Aortic smooth muscle cell (primary cell): ENCODE results near the gene PTCD1. TPM values are rescaled to one million over a fixed set of nuclear protein-coding genes. Genes with fewer than 3 reads are reported as not detected.

ENCODE experiments used
- total RNA-seq: library from RNA; depleted of rRNA; stranded (reverse); fragments of >200 nt; gene quantifications from 2 replicates; pipeline ENCODE4 v1.2.3, GENCODE V29; 2014

Gene PTCD1, protein sequence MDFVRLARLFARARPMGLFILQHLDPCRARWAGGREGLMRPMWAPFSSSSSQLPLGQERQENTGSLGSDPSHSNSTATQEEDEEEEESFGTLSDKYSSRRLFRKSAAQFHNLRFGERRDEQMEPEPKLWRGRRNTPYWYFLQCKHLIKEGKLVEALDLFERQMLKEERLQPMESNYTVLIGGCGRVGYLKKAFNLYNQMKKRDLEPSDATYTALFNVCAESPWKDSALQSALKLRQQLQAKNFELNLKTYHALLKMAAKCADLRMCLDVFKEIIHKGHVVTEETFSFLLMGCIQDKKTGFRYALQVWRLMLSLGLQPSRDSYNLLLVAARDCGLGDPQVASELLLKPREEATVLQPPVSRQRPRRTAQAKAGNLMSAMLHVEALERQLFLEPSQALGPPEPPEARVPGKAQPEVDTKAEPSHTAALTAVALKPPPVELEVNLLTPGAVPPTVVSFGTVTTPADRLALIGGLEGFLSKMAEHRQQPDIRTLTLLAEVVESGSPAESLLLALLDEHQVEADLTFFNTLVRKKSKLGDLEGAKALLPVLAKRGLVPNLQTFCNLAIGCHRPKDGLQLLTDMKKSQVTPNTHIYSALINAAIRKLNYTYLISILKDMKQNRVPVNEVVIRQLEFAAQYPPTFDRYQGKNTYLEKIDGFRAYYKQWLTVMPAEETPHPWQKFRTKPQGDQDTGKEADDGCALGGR
- total RNA-seq: 5.0 and 6.7 TPM in 2 replicates

DNA sequence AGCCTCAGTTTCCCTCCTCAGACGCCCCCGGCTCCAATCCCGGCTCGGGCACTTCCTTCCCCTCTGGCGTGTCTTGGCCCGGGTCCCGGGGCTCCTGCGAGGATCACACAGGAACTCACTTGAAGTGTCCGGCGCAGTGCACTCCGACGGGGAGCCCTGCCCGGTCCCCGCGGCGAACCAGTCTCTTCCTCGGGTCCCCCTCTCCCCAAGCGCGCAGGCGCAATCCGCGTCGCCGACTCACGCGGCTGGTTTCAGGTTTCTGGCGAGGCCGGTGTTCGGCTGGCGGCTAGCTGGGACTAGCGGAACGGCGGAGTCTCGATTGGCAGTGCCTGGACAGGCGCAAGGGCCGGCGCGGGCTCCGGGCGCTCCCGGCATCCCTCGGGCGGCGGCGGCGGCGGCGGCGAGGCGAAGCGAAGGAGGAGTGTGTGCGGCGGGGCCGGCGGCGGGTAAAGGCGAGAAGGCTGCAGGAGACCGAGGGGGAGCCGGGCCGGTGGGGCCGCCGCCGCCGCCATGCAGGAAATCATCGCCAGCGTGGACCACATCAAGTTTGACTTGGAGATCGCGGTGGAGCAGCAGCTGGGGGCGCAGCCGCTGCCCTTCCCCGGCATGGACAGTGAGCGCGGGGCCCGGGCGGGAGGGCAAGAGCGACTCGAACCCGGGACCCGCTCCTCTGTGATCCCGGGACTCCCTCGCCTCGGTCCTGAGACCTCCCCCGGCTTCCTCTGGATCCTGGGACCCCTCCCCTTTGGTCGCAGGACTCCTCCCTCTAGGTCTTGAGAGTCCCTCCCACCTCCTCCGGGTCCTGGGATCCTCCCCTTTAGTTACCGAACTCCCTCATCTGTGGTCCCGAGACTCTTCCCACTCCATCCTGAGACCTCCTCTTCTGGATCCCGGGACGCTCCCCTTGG lies at the start of gene PTCD1, which contains the start of gene CPSF4:
Gene PTCD1, minus strand, starts transcription at position 226 of the 908 bp plus-strand sequence. CDS start 3,556 bp downstream, outside the sequence.
Gene CPSF4, plus strand, starts transcription at position 371 of the 908 bp plus-strand sequence. Its CDS starts 140 bp downstream, at position 511.

DNA sequence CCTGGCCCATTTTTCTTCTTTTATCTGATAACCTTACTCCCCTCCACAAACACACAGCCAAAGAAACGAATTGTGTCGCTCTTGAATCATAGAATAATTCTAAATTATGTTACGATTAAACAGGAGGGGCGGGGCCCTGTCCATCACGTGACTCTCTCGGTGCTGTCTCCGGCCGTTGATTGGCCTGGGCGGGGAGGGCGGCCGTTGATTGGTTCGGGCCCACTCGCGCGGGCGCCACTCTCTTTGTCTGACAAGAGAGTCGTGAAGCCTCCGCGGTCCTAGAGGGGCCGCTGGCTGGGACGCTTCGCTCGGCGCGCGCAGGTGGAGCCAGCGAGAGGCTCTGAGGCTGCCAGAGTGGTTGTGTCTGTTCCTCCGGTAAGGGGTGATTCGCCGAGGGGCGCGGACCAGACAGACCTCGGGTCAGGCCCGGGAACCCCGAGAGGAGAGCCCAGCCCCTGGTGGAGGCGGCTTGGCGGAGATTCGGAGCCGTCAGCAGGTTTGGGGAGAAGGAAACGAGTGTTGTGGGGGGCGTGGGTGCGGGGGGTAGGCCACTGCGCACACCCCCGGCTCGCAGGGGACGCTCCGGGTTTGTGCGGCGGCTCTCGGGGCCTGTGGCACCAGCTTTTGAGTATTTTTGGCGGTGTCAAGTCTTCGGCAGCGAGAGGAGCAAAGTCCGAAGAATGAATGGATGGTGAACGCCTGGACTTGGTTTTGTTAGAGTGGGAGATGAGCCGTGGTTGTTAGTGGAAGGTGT lies 34.1 kb upstream of the PTCD1 start, which contains the start of gene ZNF789:
Gene ZNF789, plus strand, starts transcription at position 330 of the 754 bp plus-strand sequence. CDS start 3,567 bp downstream, outside the sequence.

DNA sequence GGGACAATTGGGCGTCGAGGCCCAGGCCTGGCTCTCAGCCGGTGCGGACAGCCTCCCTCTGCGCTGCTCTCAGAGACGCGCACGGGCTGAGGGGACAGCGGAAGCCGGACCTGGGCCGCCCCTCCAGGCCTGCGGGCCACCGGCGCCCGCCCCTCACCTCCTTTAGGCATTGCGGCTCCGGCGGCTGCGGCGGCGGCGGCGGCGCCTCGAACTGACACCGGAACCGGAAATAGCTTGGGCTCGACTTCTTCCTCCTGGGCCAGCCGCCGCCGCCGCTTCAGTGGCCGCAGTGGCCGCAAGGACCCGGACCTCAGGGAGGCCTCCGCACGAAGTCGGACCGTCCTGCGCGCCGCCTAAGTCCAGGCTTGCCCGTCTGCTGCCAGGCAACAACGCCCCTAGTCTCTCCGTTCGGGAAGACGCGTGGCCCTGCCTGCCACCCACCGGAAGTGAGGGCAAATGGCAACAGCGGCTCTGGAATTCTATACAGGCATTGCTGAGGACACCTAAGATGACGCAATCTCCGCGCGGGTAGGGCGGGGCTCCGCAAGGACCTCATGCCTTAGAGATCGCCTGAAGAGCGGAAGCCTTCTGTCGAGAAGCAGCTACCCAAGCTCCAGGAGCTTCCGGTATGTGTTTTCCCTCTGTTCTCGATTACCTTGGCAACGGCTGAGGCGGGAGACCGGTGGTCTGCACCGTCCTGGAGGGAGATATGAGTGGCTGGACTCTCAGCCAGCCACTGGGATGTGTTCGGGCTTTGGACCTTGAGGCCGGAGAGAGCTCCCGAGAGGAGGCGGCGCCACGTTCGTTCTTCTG lies 30.0 kb downstream of the PTCD1 start, which contains the start of the genes BUD31 and PDAP1:
Gene BUD31, plus strand, starts transcription at position 591 of the 813 bp plus-strand sequence. CDS start 2,124 bp downstream, outside the sequence.
Gene PDAP1, minus strand, starts transcription at position 219 of the 813 bp plus-strand sequence. Its CDS starts 49 bp downstream, at position 170.

DNA sequence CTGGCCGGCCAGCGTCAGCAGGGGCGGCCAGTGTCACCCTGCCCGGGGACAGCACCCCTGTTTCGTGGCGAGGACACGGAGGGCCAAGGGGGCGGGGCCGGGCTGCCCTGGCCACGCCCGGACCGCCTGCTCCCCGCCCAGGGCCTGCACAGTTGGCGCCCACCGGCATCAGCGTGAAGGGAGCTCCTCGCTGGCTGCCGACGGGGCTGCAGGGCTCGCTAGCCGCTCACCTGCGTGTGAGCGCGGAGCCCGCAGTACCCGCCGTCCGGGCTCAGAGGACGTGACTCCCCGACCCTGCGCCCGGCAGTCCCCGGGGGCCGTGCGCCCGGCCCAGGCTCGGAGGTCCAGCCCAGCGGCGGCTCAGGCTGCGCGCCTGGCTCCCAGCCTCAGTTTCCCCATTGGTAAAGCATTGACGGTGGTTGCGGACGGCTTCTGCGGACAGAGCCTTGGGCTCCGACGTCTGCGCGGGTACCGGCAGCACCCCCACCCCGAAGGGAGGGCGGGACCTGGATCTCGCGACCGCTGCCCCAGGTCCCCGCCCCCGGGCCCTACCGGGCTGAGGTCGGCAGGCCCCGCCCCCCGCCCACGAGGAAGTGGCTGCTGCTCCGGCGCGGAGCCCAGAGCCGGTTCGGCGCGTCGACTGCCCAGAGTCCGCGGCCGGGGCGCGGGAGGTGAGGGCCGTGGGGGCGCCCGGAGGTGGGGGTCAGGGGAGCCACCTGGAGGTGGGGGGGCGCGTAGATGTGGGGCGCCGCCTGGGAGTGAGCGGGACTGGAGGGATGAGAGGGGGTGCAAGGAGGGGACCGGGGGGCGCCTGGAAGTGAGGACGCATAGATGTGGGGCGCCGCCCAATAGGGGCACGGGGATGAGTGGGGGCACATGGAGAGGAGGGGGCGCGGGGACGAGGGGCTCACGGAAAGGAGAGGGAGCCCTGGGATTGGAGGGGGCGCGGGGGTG lies 64.2 kb downstream of the PTCD1 start, which contains the start of gene ARPC1B:
Gene ARPC1B, plus strand, starts transcription at position 620 of the 954 bp plus-strand sequence. CDS start 10,985 bp downstream, outside the sequence.

Other genes with a start within 250 kb of the PTCD1 start
- gene KPNA7, start 230.7 kb downstream of the PTCD1 start, total RNA-seq: not detected in 2 replicates
- not detected in 2 replicates for gene MYH16, start 166.0 kb downstream of the PTCD1 start, total RNA-seq
- 241 and 242 TPM in 2 replicates for gene ARPC1A, start 112.9 kb downstream of the PTCD1 start, total RNA-seq
- 818 and 938 TPM in 2 replicates for gene ARPC1B, start 64.1 kb downstream of the PTCD1 start, total RNA-seq
- 45.3 and 47.7 TPM in 2 replicates for gene PDAP1, start 30.2 kb downstream of the PTCD1 start, total RNA-seq
- 153 and 167 TPM in 2 replicates for gene BUD31, start 29.8 kb downstream of the PTCD1 start, total RNA-seq
- gene CPSF4, start 145 bp upstream of the PTCD1 start, total RNA-seq: 17.2 and 18.4 TPM in 2 replicates
- 310 and 525 TPM in 2 replicates for gene ATP5MF, start 27.4 kb upstream of the PTCD1 start, total RNA-seq
- gene ZNF789, start 34.1 kb upstream of the PTCD1 start, total RNA-seq: 5.3 and 7.2 TPM in 2 replicates
- gene ZNF394, start 61.5 kb upstream of the PTCD1 start, total RNA-seq: 26.2 TPM in 2 replicates
- 11.6 and 11.8 TPM in 2 replicates for gene ZKSCAN5, start 65.9 kb upstream of the PTCD1 start, total RNA-seq
- gene FAM200A, start 113.3 kb upstream of the PTCD1 start, total RNA-seq: 4.8 and 5.2 TPM in 2 replicates
- 44.4 and 51.4 TPM in 2 replicates for gene ZNF655, start 119.8 kb upstream of the PTCD1 start, total RNA-seq
- gene TMEM225B, start 159.5 kb upstream of the PTCD1 start, total RNA-seq: 0.62 and 2.4 TPM in 2 replicates
- 8.8 and 10.3 TPM in 2 replicates for gene ZSCAN25, start 178.1 kb upstream of the PTCD1 start, total RNA-seq
- gene CYP3A5, start 241.2 kb upstream of the PTCD1 start, total RNA-seq: not detected in 2 replicates